Measurements from ENCODE around the gene KIAA1328.
"Not testable (repeated sequence)": the region's sequence is repeated elsewhere in the genome, so short reads cannot be mapped to it uniquely, and the experiment has no call there.

Gene KIAA1328

GRCh38 chr18:36828630-36829361 lies at the start of gene KIAA1328, which contains the start of gene TPGS2:
TSS of gene KIAA1328 (plus strand) at chr18:36829127. CDS start at chr18:36829139, 12 bp downstream.
TSS of gene TPGS2 (minus strand) at chr18:36829002. CDS start at chr18:36828767, 235 bp downstream.
- DNase-seq (ENCODE audit: low read depth in 2 of 2): peak; percentile 77 to 79

GRCh38 chr18:36780748-36781147 lies 48.2 kb upstream of the KIAA1328 start:
- DNase-seq (ENCODE audit: low read depth in 2 of 2): no peak

- no peak for DNase-seq (ENCODE audit: low read depth in 2 of 2)
These were observed 46.2 kb upstream of the KIAA1328 start for GRCh38 chr18:36782710-36783109.

GRCh38 chr18:36783792-36784191 lies 45.1 kb upstream of the KIAA1328 start:
- DNase-seq (ENCODE audit: low read depth in 2 of 2): no peak

GRCh38 chr18:36786686-36787085 lies 42.2 kb upstream of the KIAA1328 start:
- DNase-seq (ENCODE audit: low read depth in 2 of 2): no peak

- no peak for DNase-seq (ENCODE audit: low read depth in 2 of 2)
These were observed 36.2 kb upstream of the KIAA1328 start for GRCh38 chr18:36792634-36793283.

GRCh38 chr18:36798738-36799473 lies 30.0 kb upstream of the KIAA1328 start:
- DNase-seq (ENCODE audit: low read depth in 2 of 2): no peak

- no peak for DNase-seq (ENCODE audit: low read depth in 2 of 2)
These were observed 23.8 kb upstream of the KIAA1328 start for GRCh38 chr18:36805105-36805504.

GRCh38 chr18:36808681-36809080 lies 20.2 kb upstream of the KIAA1328 start:
- DNase-seq (ENCODE audit: low read depth in 2 of 2): no peak

GRCh38 chr18:36809590-36810381 lies 19.1 kb upstream of the KIAA1328 start:
- no peak for DNase-seq (ENCODE audit: low read depth in 2 of 2)

- DNase-seq (ENCODE audit: low read depth in 2 of 2): no peak
These were observed 17.5 kb upstream of the KIAA1328 start for GRCh38 chr18:36811430-36811829.

- no peak for DNase-seq (ENCODE audit: low read depth in 2 of 2)
These were observed 17.0 kb upstream of the KIAA1328 start for GRCh38 chr18:36811955-36812354.

GRCh38 chr18:36812678-36813077 lies 16.2 kb upstream of the KIAA1328 start:
- no peak for DNase-seq (ENCODE audit: low read depth in 2 of 2)

- DNase-seq (ENCODE audit: low read depth in 2 of 2): no peak
These were observed 15.7 kb upstream of the KIAA1328 start for GRCh38 chr18:36813101-36813775.

- no peak for DNase-seq (ENCODE audit: low read depth in 2 of 2)
These were observed 15.1 kb upstream of the KIAA1328 start for GRCh38 chr18:36813824-36814223.

- no peak for DNase-seq (ENCODE audit: low read depth in 2 of 2)
These were observed 13.9 kb upstream of the KIAA1328 start for GRCh38 chr18:36814994-36815393.

- not testable (repeated sequence) for DNase-seq (ENCODE audit: low read depth in 2 of 2)
These were observed 12.8 kb upstream of the KIAA1328 start for GRCh38 chr18:36816096-36816495.

- DNase-seq (ENCODE audit: low read depth in 2 of 2): no peak
These were observed 11.9 kb upstream of the KIAA1328 start for GRCh38 chr18:36817039-36817438.

- DNase-seq (ENCODE audit: low read depth in 2 of 2): no peak
These were observed 10.3 kb upstream of the KIAA1328 start for GRCh38 chr18:36818652-36819051.

GRCh38 chr18:36819621-36820020 lies 9.3 kb upstream of the KIAA1328 start:
- no peak for DNase-seq (ENCODE audit: low read depth in 2 of 2)

GRCh38 chr18:36821681-36822080 lies 7.2 kb upstream of the KIAA1328 start:
- DNase-seq (ENCODE audit: low read depth in 2 of 2): no peak

Data from stimulated activated CD4-positive, alpha-beta T cell treated with anti-CD3 and anti-CD28 coated beads, Interleukin-12 subunit alpha, Interleukin-12 subunit beta, amount 100 ng/mL, for 24 hours (primary cell).